Measurements from ENCODE around the gene CERS2. TPM values are rescaled to one million over a fixed set of nuclear protein-coding genes. Genes with fewer than 3 reads are reported as not detected.
"Not testable (repeated sequence)": the region's sequence is repeated elsewhere in the genome, so short reads cannot be mapped to it uniquely, and the experiment has no call there.

CERS2 gene
- total RNA-seq, 4 donors from 2014 or later: 15.0 to 29.1 (median 24.0) TPM

DNA sequence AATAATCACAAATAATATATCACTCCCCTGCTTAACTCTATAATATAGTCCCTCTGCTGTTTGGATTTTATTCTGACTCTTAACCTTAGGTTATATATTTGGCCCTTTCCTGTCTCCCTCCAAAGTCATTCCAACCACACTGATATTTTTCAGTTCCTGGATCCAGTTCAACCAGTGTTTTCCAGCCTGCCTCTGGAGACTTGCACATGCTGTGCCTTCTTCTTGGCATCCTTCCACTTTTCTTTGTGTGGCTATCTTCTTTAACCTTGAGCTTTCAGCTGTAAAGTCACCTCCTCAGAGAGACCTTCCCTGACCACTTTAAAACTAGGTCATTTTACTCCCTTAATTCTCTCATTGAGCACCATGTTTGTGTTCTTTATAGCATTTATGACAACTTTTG is 19.4 kb downstream of the CERS2 start:
- Histone ChIP-seq H3K27ac (no peak overlapping the region), H3K27me3 (no peaks in the 10 kb centered on the region), H3K9me3 (no peaks in the 10 kb centered on the region), H3K36me3 (peaks cover 0 to 76% of the 10 kb centered on the region in 2 donors), H3K4me1 (no peaks in the 10 kb centered on the region), H3K4me3 (no peak overlapping the region)
- ATAC-seq (no peak), DNase-seq (no peak)
- in situ Hi-C loops (cut with MboI; ENCODE audit: low sequenced_read_pairs in 4 of 4) (no loop called here), intact Hi-C loops (cut with DNase I; ENCODE audit: low total_unique reads) (no loop called here)
- TF ChIP-seq POLR2A (IDR thresholded peaks at IDR 0.05): no peak
- TF ChIP-seq, protein P1, sequence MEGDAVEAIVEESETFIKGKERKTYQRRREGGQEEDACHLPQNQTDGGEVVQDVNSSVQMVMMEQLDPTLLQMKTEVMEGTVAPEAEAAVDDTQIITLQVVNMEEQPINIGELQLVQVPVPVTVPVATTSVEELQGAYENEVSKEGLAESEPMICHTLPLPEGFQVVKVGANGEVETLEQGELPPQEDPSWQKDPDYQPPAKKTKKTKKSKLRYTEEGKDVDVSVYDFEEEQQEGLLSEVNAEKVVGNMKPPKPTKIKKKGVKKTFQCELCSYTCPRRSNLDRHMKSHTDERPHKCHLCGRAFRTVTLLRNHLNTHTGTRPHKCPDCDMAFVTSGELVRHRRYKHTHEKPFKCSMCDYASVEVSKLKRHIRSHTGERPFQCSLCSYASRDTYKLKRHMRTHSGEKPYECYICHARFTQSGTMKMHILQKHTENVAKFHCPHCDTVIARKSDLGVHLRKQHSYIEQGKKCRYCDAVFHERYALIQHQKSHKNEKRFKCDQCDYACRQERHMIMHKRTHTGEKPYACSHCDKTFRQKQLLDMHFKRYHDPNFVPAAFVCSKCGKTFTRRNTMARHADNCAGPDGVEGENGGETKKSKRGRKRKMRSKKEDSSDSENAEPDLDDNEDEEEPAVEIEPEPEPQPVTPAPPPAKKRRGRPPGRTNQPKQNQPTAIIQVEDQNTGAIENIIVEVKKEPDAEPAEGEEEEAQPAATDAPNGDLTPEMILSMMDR (IDR thresholded peaks at IDR 0.05 in 4 of 5, conservative IDR thresholded peaks at IDR 0.05 in 1 of 5): no peak

DNA sequence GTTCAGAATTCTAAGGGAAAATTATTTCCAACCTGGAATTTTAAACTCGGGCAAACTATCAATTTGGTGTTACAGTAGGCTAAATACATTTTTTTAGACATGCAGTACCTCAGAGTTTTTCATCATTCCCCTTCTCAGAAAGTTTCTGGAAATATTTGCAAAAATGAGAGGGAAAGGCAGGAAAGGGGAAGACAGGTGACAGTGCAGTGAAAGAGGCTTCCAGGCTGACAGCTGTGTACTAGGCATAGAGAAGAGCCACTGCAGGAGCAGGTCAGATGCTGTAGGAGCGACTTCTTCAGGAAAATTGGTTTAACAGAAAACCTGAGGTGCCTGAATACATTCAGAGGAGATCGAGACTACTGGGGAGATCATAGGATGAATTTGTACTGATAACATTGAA is 19.9 kb downstream of the CERS2 start:
- Histone ChIP-seq H3K27ac (no peak overlapping the region), H3K9me3 (no peaks in the 10 kb centered on the region), H3K27me3 (no peaks in the 10 kb centered on the region), H3K4me1 (no peaks in the 10 kb centered on the region), H3K36me3 (peaks cover 0 to 78% of the 10 kb centered on the region in 2 donors), H3K4me3 (no peak overlapping the region)
- in situ Hi-C loops (cut with MboI; ENCODE audit: low sequenced_read_pairs in 4 of 4): no loop called here
- TF ChIP-seq POLR2A (IDR thresholded peaks at IDR 0.05): no peak
- TF ChIP-seq, protein P1 (IDR thresholded peaks at IDR 0.05 in 4 of 5, conservative IDR thresholded peaks at IDR 0.05 in 1 of 5): no peak
- intact Hi-C loops (cut with DNase I; ENCODE audit: low total_unique reads): no loop called here
- ATAC-seq (no peak), DNase-seq (no peak)

DNA sequence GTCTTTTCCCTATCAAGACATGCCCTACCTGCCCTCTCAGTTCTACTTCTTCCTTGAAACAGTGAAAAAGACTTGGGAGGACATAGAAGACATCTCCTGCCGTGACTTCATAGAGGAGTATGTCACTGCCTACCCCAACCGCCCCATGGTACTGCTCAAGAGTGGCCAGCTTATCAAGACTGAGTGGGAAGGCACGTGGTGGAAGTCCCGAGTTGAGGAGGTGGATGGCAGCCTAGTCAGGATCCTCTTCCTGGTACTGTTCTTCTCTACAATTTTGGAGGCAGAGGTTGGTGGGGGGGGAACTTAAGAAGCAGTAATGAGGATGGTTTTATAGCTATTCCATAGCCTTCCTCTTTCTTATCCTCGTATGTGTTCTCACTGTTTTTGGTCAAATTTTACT is 29.8 kb downstream of the CERS2 start:
- Histone ChIP-seq H3K4me1 (no peaks in the 10 kb centered on the region), H3K36me3 (peaks cover 4 to 100% of the 10 kb centered on the region in 2 donors), H3K4me3 (no peak overlapping the region), H3K27ac (no peak overlapping the region), H3K9me3 (no peaks in the 10 kb centered on the region), H3K27me3 (no peaks in the 10 kb centered on the region)
- no peak for DNase-seq
- in situ Hi-C loops (cut with MboI; ENCODE audit: low sequenced_read_pairs in 4 of 4): no loop called here
- no peak for ATAC-seq
- TF ChIP-seq, protein P1 (IDR thresholded peaks at IDR 0.05 in 4 of 5, conservative IDR thresholded peaks at IDR 0.05 in 1 of 5): no peak
- no peak for TF ChIP-seq POLR2A (IDR thresholded peaks at IDR 0.05)
- intact Hi-C loops (cut with DNase I; ENCODE audit: low total_unique reads): no loop called here

DNA sequence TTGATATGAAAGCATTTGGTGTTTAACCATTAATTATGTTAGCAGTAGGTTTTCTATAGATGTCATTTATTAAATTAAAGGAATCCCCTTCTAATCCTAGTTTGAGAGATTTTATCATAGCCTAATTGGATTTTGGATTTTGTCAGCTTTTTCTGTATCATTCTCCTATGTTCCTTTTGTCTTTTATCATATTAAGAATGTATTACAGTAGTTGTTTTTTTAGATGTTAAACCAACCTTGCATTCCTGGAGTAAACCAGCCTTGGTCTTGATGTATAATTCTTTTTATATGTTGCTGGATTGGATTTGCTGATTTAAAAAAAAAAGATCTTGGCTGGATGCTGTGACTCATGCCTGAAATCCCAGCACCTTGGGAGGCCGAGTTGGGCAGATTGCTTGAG is 42.9 kb downstream of the CERS2 start:
- peaks cover 6 to 67% of the 10 kb centered on the region in 2 donors for H3K36me3 ChIP-seq
- in situ Hi-C loops (cut with MboI; ENCODE audit: low sequenced_read_pairs in 4 of 4): no loop called here
- intact Hi-C loops (cut with DNase I; ENCODE audit: low total_unique reads): no loop called here
- TF ChIP-seq, protein P1 (IDR thresholded peaks at IDR 0.05 in 4 of 5, conservative IDR thresholded peaks at IDR 0.05 in 1 of 5): no peak
- TF ChIP-seq POLR2A (IDR thresholded peaks at IDR 0.05): no peak
- ATAC-seq: no peak
- no peak overlapping the region for H3K4me3 ChIP-seq
- H3K27ac ChIP-seq: no peak overlapping the region
- no peaks in the 10 kb centered on the region for H3K9me3 ChIP-seq
- H3K27me3 ChIP-seq: no peaks in the 10 kb centered on the region
- H3K4me1 ChIP-seq: peaks cover 6 to 8% of the 10 kb centered on the region in 2 donors
- no peak for DNase-seq

DNA sequence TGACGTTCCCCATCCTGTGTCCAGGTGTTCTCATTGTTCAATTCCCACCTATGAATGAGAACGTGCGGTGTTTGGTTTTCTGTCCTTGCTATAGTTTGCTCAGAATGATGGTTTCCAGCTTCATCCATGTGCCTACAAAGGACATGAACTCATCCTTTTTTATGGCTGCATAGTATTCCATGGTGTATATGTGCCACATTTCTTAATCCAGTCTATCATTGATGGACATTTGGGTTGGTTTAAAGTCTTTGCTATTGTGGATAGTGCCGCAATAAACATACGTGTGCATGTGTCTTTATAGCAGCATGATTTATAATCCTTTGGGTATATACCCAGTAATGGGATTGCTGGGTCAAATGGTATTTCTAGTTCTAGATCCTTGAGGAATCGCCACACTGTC is 45.9 kb downstream of the CERS2 start:
- not testable (repeated sequence) for H3K4me3 ChIP-seq, DNase-seq, H3K27me3 ChIP-seq, H3K9me3 ChIP-seq, H3K4me1 ChIP-seq, ATAC-seq, H3K27ac ChIP-seq
- intact Hi-C loops (cut with DNase I; ENCODE audit: low total_unique reads): loop anchor here (5.0 to 10.0 kb wide), 2 partner anchors 79 to 564 kb away; partner anchors contain the start of genes MINDY1, PRUNE1 and RPRD2
- H3K36me3 ChIP-seq: peaks cover 6 to 55% of the 10 kb centered on the region in 2 donors
- in situ Hi-C loops (cut with MboI; ENCODE audit: low sequenced_read_pairs in 4 of 4): loop anchor here in 1 of 4 donors (10.0 kb wide), 1 partner anchor 54 kb away; the partner anchor contains the start of gene ARNT

Data from gastrocnemius medialis (tissue), 4 donors.